ENCODE results near the gene MPPED2. TPM values are rescaled to one million over a fixed set of nuclear protein-coding genes. Genes with fewer than 3 reads are reported as not detected.

The MPPED2 gene
- total RNA-seq, 1 donor from 2014 or later = 7.8 TPM

DNA sequence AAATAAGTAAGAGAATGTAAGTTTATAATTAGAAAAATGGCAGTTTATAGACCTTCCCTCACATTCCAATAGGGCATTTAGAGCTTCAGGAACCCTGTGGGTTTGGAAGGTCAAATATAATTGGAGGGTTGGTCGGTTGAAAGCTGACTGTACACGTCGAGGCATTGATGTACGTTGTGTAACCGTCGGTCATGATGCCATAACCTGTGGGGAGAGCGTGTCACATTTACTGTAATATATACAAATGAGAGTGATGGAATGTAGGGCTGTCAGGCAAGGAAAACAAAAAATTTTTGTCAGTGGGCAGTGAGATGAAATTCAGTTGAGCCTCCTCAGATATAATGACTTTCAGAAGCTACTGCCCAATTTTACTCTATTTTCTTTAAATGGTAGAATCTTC, 174.8 kb downstream of the MPPED2 start:
- DNase-seq = no peak

- DNase-seq = peak; percentile 49
These were observed 179.0 kb downstream of the MPPED2 start for GRCh38 chr11:30406978-30407762.

DNA sequence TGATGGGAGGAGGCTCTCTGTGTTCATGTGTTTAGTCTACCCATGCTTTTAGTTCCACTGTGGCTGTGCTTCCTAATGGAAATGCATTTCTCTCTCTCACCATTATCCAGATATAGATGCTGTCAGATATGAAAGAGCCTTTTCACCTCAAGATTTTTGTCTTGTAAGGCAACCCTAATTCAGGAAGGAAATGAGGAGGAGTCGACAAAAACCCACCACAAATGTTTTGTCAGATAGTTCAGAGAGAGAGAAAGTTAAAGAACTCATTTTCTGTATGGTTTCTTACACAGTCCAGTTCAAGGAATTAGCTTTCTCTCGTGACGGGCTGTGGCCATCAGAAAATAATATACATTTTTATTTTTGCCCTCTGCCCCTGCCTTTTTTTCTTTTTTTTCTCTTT, 180.8 kb downstream of the MPPED2 start:
- DNase-seq = no peak

DNA sequence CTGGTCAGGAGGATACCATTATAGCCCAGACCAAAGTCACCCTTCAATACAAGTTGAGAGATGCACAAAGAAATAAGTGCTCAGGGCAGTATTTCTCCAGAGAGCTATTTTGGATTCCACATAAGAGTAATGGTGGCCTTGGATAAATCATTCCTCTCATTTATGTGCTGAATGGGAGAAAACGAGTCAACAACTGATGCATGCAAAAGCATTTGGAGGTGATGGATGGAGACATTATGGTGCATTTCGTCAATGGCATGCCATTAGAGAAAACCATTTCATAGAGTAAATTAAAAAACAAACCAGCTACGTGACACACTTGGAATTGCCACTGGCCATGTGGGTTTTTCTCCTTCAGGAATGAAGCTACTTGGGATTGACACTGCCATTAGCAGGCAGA, 182.0 kb downstream of the MPPED2 start:
- no peak for DNase-seq

- DNase-seq = no peak
These were observed 190.4 kb downstream of the MPPED2 start for GRCh38 chr11:30395751-30396150.

DNA sequence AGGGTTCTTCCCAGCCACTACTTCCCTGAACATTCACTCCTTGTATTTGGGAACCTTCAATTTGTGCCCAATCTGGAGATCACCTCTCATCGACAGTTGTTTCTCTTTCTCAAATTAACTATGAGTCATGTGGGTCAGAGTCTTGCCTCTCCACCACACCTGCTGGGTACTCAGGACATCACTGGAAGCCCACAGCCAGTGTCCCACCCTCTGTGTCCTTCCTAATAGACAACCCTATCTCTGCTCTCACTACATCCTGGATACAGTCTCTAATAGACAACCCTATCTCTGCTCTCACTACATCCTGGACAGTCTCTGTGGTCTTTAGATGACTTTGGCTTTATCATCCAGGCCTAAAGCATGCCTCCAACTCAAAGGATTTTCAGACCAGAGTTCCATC, 193.1 kb downstream of the MPPED2 start:
- DNase-seq = peak; percentile 28

- DNase-seq = peak; percentile 74
These were observed 193.8 kb downstream of the MPPED2 start for GRCh38 chr11:30392221-30392784.

- DNase-seq = no peak
These were observed 197.2 kb downstream of the MPPED2 start for GRCh38 chr11:30388957-30389356.

GRCh38 chr11:30387891-30388861, 198.0 kb downstream of the MPPED2 start:
- peak; percentile 94 for DNase-seq

- no peak for DNase-seq
These were observed 204.3 kb downstream of the MPPED2 start for GRCh38 chr11:30381879-30382278.

DNA sequence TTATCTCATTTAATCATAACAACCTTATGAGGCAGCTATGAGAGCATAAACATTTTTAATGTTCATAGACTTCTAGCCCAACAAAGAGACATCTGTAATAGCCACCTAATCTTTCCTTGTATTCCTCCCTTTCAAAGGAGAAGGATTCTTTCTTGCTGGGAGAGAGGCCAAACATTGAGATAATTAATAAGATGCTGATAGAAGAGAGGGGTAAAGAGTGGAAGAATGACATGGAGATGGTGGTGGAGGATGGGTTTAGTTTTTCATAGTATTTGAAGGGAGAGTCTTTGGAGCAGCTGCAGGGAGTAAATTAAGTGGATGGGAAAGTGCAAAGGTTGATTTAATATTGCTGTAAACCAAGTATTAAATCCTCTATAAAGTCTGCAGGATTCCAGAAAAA, 205.3 kb downstream of the MPPED2 start:
- DNase-seq = no peak

DNA sequence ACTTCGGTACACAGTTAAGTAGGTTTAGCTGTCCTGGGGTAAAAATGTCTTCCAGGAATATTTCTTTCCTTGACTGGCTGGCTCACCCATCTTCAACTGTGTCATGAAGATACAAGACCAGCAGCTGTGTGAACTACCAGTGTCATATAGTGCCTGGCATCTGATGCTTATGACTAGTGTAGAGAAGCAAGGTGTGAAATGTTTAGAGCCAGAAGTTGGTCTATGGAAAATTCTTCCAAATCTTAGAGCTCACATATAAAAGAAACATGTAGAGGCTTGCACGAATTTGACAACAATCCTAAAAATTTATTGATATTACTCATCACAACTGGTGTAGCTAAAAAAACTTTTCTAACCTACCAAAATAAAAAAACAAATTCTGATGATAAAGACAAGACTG, 208.8 kb downstream of the MPPED2 start:
- DNase-seq = no peak

GRCh38 chr11:30370164-30370563, 216.0 kb downstream of the MPPED2 start:
- DNase-seq = no peak

GRCh38 chr11:30368394-30368793, 217.8 kb downstream of the MPPED2 start:
- no peak for DNase-seq

DNA sequence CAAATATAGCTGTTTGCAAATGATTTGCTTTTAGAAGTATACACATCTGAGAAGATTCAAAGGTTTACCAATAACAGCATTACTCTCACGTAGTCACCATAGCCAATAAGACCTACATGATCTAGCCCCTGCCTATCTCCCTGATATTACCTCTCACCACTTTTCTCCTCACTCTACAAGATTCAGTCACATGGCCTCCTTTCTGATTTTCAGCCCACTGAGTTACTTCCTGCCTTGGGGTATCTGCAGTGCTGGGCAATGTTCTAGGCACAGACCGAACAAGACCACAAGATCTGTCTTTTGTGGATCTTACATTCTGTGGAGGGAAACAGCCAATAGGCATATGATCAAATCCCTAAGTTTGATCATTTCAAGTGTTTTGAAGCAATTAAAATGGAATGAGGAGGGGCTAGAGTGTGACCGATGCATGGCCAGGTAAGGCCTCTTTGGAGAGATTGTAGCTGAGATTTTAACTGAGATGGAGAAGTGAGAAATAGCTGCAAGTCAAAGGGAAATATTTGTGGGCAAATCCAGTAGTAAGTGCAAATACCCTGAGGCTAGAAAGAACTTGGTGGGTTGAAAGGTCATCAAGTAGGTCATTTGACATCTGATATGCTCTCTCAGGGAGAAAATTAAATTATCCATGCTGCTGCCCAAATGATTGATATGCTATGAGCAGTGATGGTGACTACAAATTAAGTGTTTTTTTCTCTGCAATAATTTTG, 220.2 kb downstream of the MPPED2 start:
- DNase-seq = no peak

- DNase-seq = no peak
These were observed 221.2 kb downstream of the MPPED2 start for GRCh38 chr11:30364837-30365482.

- no peak for DNase-seq
These were observed 221.9 kb downstream of the MPPED2 start for GRCh38 chr11:30364139-30364836.

GRCh38 chr11:30360741-30361140, 225.4 kb downstream of the MPPED2 start:
- DNase-seq = no peak

All from tongue (tissue), 2 donors.